HepG2 (cell line): ENCODE data around the gene PCBP1. TPM values are rescaled to one million over a fixed set of nuclear protein-coding genes. Genes with fewer than 3 reads are reported as not detected.

Experiments
- ATAC-seq: fragments of 200-7000 bp; cut with Tn5 transposase; 3 replicates; pipeline ENCODE4 v1.9.1; 2020; ENCODE audit warnings: mild to moderate bottlenecking, moderate library complexity
- BruUV-seq: library from RNA; stranded (reverse); fragments of 400-500 nt; replicated peaks from 2 replicates; lab custom pipeline; 2021; lab: Mats Ljungman, UMichigan
- CTCF ChIA-PET: fragments of 300-600 bp; formaldehyde crosslinking; extraction: SDS; loops from one replicate; lab custom pipeline; 2021; ENCODE audit warnings: low total read pairs, inconsistent platforms, low intra/inter-chr PET ratio; lab: Yijun Ruan, JAX
- POLR2A ChIA-PET: fragments of 350-600 bp; sonication (Branson Sonifier 250); formaldehyde crosslinking; loops from one replicate; lab custom pipeline; 2020; ENCODE audit warnings: antibody characterized with exemption, inconsistent platforms; lab: Yijun Ruan, JAX
- DNase-seq: peaks from one replicate; pipeline ENCODE4 v3.0.0-alpha.2; 2015; ENCODE audit warnings: low spot score
- FAIRE-seq: peaks from 3 replicates; lab custom pipeline; 2011; peaks lifted over from hg19 to GRCh38; lab: Jason Lieb, UNC
- H2AFZ ChIP-seq: one replicate; pipeline ENCODE4 v1.6.1; 2011; ENCODE audit warnings: low read length, inconsistent platforms
- H3K27ac ChIP-seq: fragments of 300-600 bp; 3 replicates; pipeline ENCODE4 v1.8.0; 2011; ENCODE audit warnings: mixed run types, mild to moderate bottlenecking, mixed read lengths, low read length, inconsistent platforms; ENCODE audit not compliant: insufficient read depth; ENCODE audit errors: extremely low read length
- H3K27me3 ChIP-seq, 2 experiments: fragments of 200-600 bp in 1 of 2; 2 replicates in 1 of 2; 3 replicates in 1 of 2; pipeline versions ENCODE4 v1.6.0 to v1.8.0; 2011; ENCODE audit warnings: low read length in 2 of 2, mild to moderate bottlenecking in 2 of 2, moderate library complexity in 2 of 2, inconsistent platforms in 1 of 2; ENCODE audit not compliant: insufficient read depth in 2 of 2, control insufficient read depth in 1 of 2
- H3K36me3 ChIP-seq, 2 experiments: fragments of 200-600 bp in 1 of 2; replicated peaks in 1 of 2; 2 replicates in 1 of 2; 3 replicates in 1 of 2; pipeline versions ENCODE4 v1.5.1 to v1.8.0; 2011; ENCODE audit warnings: low read length in 2 of 2, inconsistent platforms in 1 of 2; ENCODE audit not compliant: insufficient read depth in 2 of 2, control insufficient read depth in 1 of 2
- H3K4me1 ChIP-seq: 2 replicates; pipeline ENCODE4 v1.5.1; 2012; ENCODE audit warnings: low read length, inconsistent platforms; ENCODE audit not compliant: insufficient read depth
- H3K4me2 ChIP-seq: 2 replicates; pipeline ENCODE4 v1.6.0; 2011; ENCODE audit warnings: low read depth, low read length, inconsistent platforms
- H3K4me3 ChIP-seq, 3 experiments: fragments of 200-600 bp in 1 of 3; sonication (generic), shearing (Covaris generic) in 1 of 3; replicated peaks in 1 of 3; 2 replicates each; pipeline ENCODE4 v1.5.1; 2011 to 2016; ENCODE audit warnings: low read length in 3 of 3, inconsistent platforms in 2 of 3, low read depth in 2 of 3, mild to moderate bottlenecking in 2 of 3, control low read depth in 1 of 3, mixed read lengths in 1 of 3; ENCODE audit not compliant: insufficient read depth in 1 of 3
- H3K79me2 ChIP-seq: one replicate; pipeline ENCODE4 v1.6.1; 2011; ENCODE audit warnings: low read length, inconsistent platforms; ENCODE audit not compliant: insufficient read depth
- H3K9ac ChIP-seq: 2 replicates; pipeline ENCODE4 v1.6.0; 2011; ENCODE audit warnings: mild to moderate bottlenecking, low read depth, low read length, inconsistent platforms; ENCODE audit not compliant: insufficient read depth
- H3K9me3 ChIP-seq: 2 replicates; pipeline ENCODE4 v1.5.1; 2012; ENCODE audit warnings: mild to moderate bottlenecking, low read length
- H4K20me1 ChIP-seq: 2 replicates; pipeline ENCODE4 v1.6.0; 2011; ENCODE audit warnings: inconsistent platforms, mild to moderate bottlenecking, low read length, moderate library complexity; ENCODE audit not compliant: insufficient read depth
- BHLHE40 ChIP-seq: IDR thresholded peaks from 2 replicates; pipeline ENCODE4 v1.6.1; 2011; ENCODE audit warnings: low read length, improper control_type of control experiment
- NPAS2 ChIP-seq: sonication (generic); formaldehyde crosslinking; IDR thresholded peaks from 2 replicates; pipeline ENCODE4 v1.8.0; 2022; ENCODE audit warnings: mild to moderate bottlenecking, missing genetic modification reagents, borderline replicate concordance
- POLR2AphosphoS5 ChIP-seq: IDR thresholded peaks from 2 replicates; pipeline ENCODE4 v1.6.1; 2012; ENCODE audit warnings: low read depth, low read length
- PPARG ChIP-seq: conservative IDR thresholded peaks from 2 replicates; pipeline ENCODE4 v1.6.1; 2016; ENCODE audit warnings: missing biosample characterization, missing genetic modification reagents
- PRDM10 ChIP-seq: sonication (generic); formaldehyde crosslinking; IDR thresholded peaks from 2 replicates; pipeline ENCODE4 v1.4.0; 2020; ENCODE audit warnings: low read depth, missing genetic modification reagents
- RARA ChIP-seq: IDR thresholded peaks from 2 replicates; pipeline ENCODE4 v1.6.1; 2016; ENCODE audit warnings: missing genetic modification reagents, missing compliant biosample characterization
- RXRB ChIP-seq: IDR thresholded peaks from 2 replicates; pipeline ENCODE4 v1.6.1; 2016; ENCODE audit warnings: borderline replicate concordance, missing genetic modification reagents, missing compliant biosample characterization
- SIX1 ChIP-seq: sonication (generic); formaldehyde crosslinking; IDR thresholded peaks from 2 replicates; pipeline ENCODE4 v1.4.0; 2020; ENCODE audit warnings: missing genetic modification reagents, borderline replicate concordance
- SMAD9 ChIP-seq: sonication (generic); formaldehyde crosslinking; IDR thresholded peaks from 2 replicates; pipeline ENCODE4 v1.5.1; 2020; ENCODE audit warnings: mild to moderate bottlenecking, missing genetic modification reagents
- SNAPC5 ChIP-seq: sonication (generic); formaldehyde crosslinking; IDR thresholded peaks from 2 replicates; pipeline ENCODE4 v1.8.1; 2023; ENCODE audit warnings: mild to moderate bottlenecking, missing genetic modification reagents, borderline replicate concordance
- TEF ChIP-seq: sonication (generic); formaldehyde crosslinking; IDR thresholded peaks from 2 replicates; pipeline ENCODE4 v1.5.0; 2020; ENCODE audit warnings: missing genetic modification reagents
- ZBTB7A ChIP-seq: sonication (generic); formaldehyde crosslinking; IDR thresholded peaks from 2 replicates; pipeline ENCODE4 v1.8.0; 2022; ENCODE audit warnings: mild to moderate bottlenecking, missing genetic modification reagents
- ZFP41 ChIP-seq: sonication (generic); formaldehyde crosslinking; IDR thresholded peaks from 2 replicates; pipeline ENCODE4 v1.4.0; 2020; ENCODE audit warnings: mild to moderate bottlenecking, missing genetic modification reagents, borderline replicate concordance
- ZMYM4 ChIP-seq: sonication (generic); formaldehyde crosslinking; IDR thresholded peaks from 2 replicates; pipeline ENCODE4 v1.8.1; 2023; ENCODE audit warnings: mild to moderate bottlenecking, missing genetic modification reagents
- ZNF3 ChIP-seq: IDR thresholded peaks from 2 replicates; pipeline ENCODE4 v1.7.0; 2017; ENCODE audit warnings: inconsistent platforms
- ZNF766 ChIP-seq: sonication (generic); formaldehyde crosslinking; IDR thresholded peaks from 2 replicates; pipeline ENCODE4 v1.5.0; 2020; ENCODE audit warnings: missing genetic modification reagents, borderline replicate concordance
- ZNF883 ChIP-seq: sonication (generic); formaldehyde crosslinking; IDR thresholded peaks from 2 replicates; pipeline ENCODE4 v1.5.1; 2020; ENCODE audit warnings: mild to moderate bottlenecking, missing genetic modification reagents; ENCODE audit errors: not compliant biosample characterization
- WGBS: methylation state at CpG from one replicate; pipeline ENCODE4 v1.1.6; 2017; ENCODE audit warnings: low lambda C conversion rate; 5-methylcytosine and 5-hydroxymethylcytosine counted together
- in situ Hi-C: cut with HindIII; loops from 2 replicates; pipeline ENCODE4 v1.10.0; 2017; ENCODE audit warnings: low pct_unique_long_range_greater_than_20kb; ENCODE audit not compliant: extremely low pct_ligation_motif_present
- intact Hi-C: fragments of 100-400 bp; cut with micrococcal nuclease; formaldehyde crosslinking; loops from one replicate; pipeline ENCODE4 v1.10.0; 2022; ENCODE audit not compliant: unreplicated experiment
- polyA plus RNA-seq, 8 experiments: library from polyadenylated mRNA; depleted of rRNA in 3 of 8; stranded (reverse) in 7 of 8; unstranded in 1 of 8; fragments of >200 nt; fragmentation: Illumina TruSeq in 4 of 8; extraction: Trizol in 4 of 8; gene quantifications; 2 replicates each; pipeline versions ENCODE4 v1.2.1 to v1.2.3, GENCODE V29; 2011 to 2016; ENCODE audit warnings: low read depth in 4 of 8, missing spikeins in 1 of 8, mixed read lengths in 1 of 8; ENCODE audit not compliant: insufficient read depth in 1 of 8
- total RNA-seq, 5 experiments: library from RNA; depleted of rRNA; stranded (reverse); fragments of >200 nt; fragmentation: Illumina TruSeq; extraction: Trizol; gene quantifications; 2 replicates each; pipeline ENCODE4 v1.2.3, GENCODE V29; 2016; ENCODE audit warnings: low read depth in 1 of 5

Gene PCBP1
- total and polyA plus RNA-seq, 2 of the 13 experiments (the other 11 are each of a cell fraction or from before 2014, with no cell fraction given), result 32.0 to 137 TPM

- TF ChIP-seq PRDM10 (peak; percentile 81), ZBTB7A (no peak; the same call in 1 of the 2 replicates), ZNF766 (CRISPR knock-in tag) (0 out of 2 replicates have a peak, but pooled peaks have one; percentile 31), POLR2AphosphoS5 (no peak; the same call in 1 of the 2 replicates)
Measured at GRCh38 chr2:70087702-70088597, 673 bp downstream of the PCBP1 start (continued).

GRCh38 chr2:70088598-70089219 lies 1.4 kb downstream of the PCBP1 start:
- H3K27me3 ChIP-seq, result no peaks in the 10 kb centered on the region; a peak in 1 of 5 replicates
- no peak for DNase-seq
- H2AFZ ChIP-seq, result no peak overlapping the region
- peak overlapping the region; percentile 85 for H3K4me2 ChIP-seq
- FAIRE-seq, result no peak
- H3K36me3 ChIP-seq, result peaks cover 1 to 3% of the 10 kb centered on the region in 2 experiments; a peak in 3 of 5 replicates
- BruUV-seq, result TSS peak; percentile 85
- peaks cover 53% of the 10 kb centered on the region for H3K4me1 ChIP-seq
- H3K9me3 ChIP-seq, result no peaks in the 10 kb centered on the region
- ChIA-PET CTCF (no interaction called here), POLR2A (interaction anchor here (0.9 to 24.7 kb wide), 15 partner anchors 14 to 347 kb away, joined by 3 to 423 read pairs (median 5); partner anchors contain the start of genes C2orf42, MXD1, PCYOX1 and SNRNP27)
- in situ Hi-C loops (loop anchor here (5.0 kb wide), 1 partner anchor 54 kb away; no protein-coding TSS in a partner anchor), intact Hi-C loops (loop anchor here (5.0 kb wide), 2 partner anchors 159 to 176 kb away; partner anchors contain the start of gene TIA1)
- WGBS, result under 1% methylated on average over 8 of the region's 8 CpGs
- peak overlapping the region; percentile 93 to 95 (median 95) for H3K4me3 ChIP-seq
- ATAC-seq, result no peak
- H3K79me2 ChIP-seq, result peaks cover 41% of the 10 kb centered on the region
- peak overlapping the region; percentile 99 for H3K27ac ChIP-seq
- H3K9ac ChIP-seq, result peak overlapping the region; percentile 100
- H4K20me1 ChIP-seq, result no peaks in the 10 kb centered on the region; the same call in 1 of the 2 replicates
- TF ChIP-seq ZNF3 (CRISPR knock-in tag) (no peak), ZMYM4 (CRISPR knock-in tag) (0 out of 2 replicates have a peak, but pooled peaks have one; percentile 4), RARA (CRISPR knock-in tag) (no peak), ZFP41 (CRISPR knock-in tag) (no peak), RXRB (CRISPR knock-in tag) (no peak), PPARG (CRISPR knock-in tag) (0 out of 2 replicates have a peak, but pooled peaks have one; percentile 5), SIX1 (CRISPR knock-in tag) (peak; percentile 13; the same call in 1 of the 2 replicates), SMAD9 (no peak), ZNF883 (CRISPR knock-in tag) (no peak), NPAS2 (CRISPR knock-in tag) (0 out of 2 replicates have a peak, but pooled peaks have one; percentile 12), BHLHE40 (0 out of 2 replicates have a peak, but pooled peaks have one; percentile 29), SNAPC5 (CRISPR knock-in tag) (no peak), TEF (no peak)
